Gastroesophageal sphincter (tissue), 4 donors: ENCODE results near the gene INAFM2. TPM values are rescaled to one million over a fixed set of nuclear protein-coding genes. Genes with fewer than 3 reads are reported as not detected.

Experiments used
- ATAC-seq: fragments of 150-250 bp; one replicate; pipeline ENCODE4 v1.9.1; 2016; ENCODE audit warnings: mild to moderate bottlenecking, moderate library complexity
- H3K27ac ChIP-seq, 4 donors: fragments of 200-600 bp; sonication (generic) in 3 of 4; 1 replicate in 3 of 4; 2 replicates in 1 of 4; pipeline ENCODE4 v1.5.1; 2016 to 2019
- H3K27me3 ChIP-seq: fragments of 200-600 bp; sonication (generic); one replicate; pipeline ENCODE4 v1.5.1; 2019
- H3K36me3 ChIP-seq, 2 donors: fragments of 200-600 bp; sonication (generic); one replicate each; pipeline ENCODE4 v1.5.1; 2019; ENCODE audit warnings: control low read depth in 1 of 2
- H3K4me1 ChIP-seq, 3 donors: fragments of 200-600 bp; sonication (generic); 1 replicate in 2 of 3; 2 replicates in 1 of 3; pipeline ENCODE4 v1.5.1; 2016 to 2019; ENCODE audit warnings: control low read depth in 2 of 3
- H3K4me3 ChIP-seq, 2 donors: fragments of 200-600 bp; sonication (generic); one replicate each; pipeline ENCODE4 v1.5.1; 2019; ENCODE audit warnings: mild to moderate bottlenecking in 1 of 2, moderate library complexity in 1 of 2
- H3K9me3 ChIP-seq, 3 donors: fragments of 200-600 bp; sonication (generic); one replicate each; pipeline ENCODE4 v1.5.1; 2017 to 2019; ENCODE audit warnings: control low read depth in 2 of 3
- CTCF ChIP-seq, 4 experiments: fragments of 200-600 bp in 2 of 4; fragments of 450-650 bp in 2 of 4; sonication (generic) in 1 of 4; IDR thresholded peaks; one replicate each; pipeline ENCODE4 v1.5.1; 2017 to 2019; ENCODE audit warnings: antibody characterized with exemption in 4 of 4, mild to moderate bottlenecking in 2 of 4, moderate library complexity in 2 of 4
- EP300 ChIP-seq: sonication (generic); formaldehyde crosslinking; IDR thresholded peaks from one replicate; pipeline ENCODE4 v1.6.1; 2017; ENCODE audit warnings: antibody characterized with exemption, mild to moderate bottlenecking
- POLR2A ChIP-seq, 2 donors: fragments of 450-650 bp; IDR thresholded peaks; one replicate each; pipeline ENCODE4 v1.6.1; 2017; ENCODE audit warnings: antibody characterized with exemption in 2 of 2, mild to moderate bottlenecking in 2 of 2, moderate library complexity in 1 of 2
- POLR2AphosphoS5 ChIP-seq: sonication (generic); formaldehyde crosslinking; IDR thresholded peaks from one replicate; pipeline ENCODE4 v1.6.1; 2017; ENCODE audit warnings: antibody characterized with exemption
- WGBS, 2 donors: methylation state at CpG; one replicate each; pipeline ENCODE4 v1.1.5; 2018; ENCODE audit warnings: low coverage in 1 of 2; 5-methylcytosine and 5-hydroxymethylcytosine counted together
- total RNA-seq, 4 donors: library from RNA; depleted of rRNA; stranded (reverse); fragments of >200 nt; gene quantifications; one replicate each; pipeline ENCODE4 v1.1.0, GENCODE V29; 2016

INAFM2 gene
- total RNA-seq, 4 donors from 2014 or later: 27.3 to 66.6 (median 37.5) TPM

GRCh38 chr15:40358471-40359353 is 35.2 kb downstream of the INAFM2 start:
- ATAC-seq: no peak
- Histone ChIP-seq H3K27ac (peak overlapping the region in 1 of 4 donors; percentile 27), H3K4me3 (peak overlapping the region; percentile 20 to 50), H3K36me3 (no peaks in the 10 kb centered on the region), H3K4me1 (peaks cover 4 to 30% (median 8%) of the 10 kb centered on the region in 3 donors), H3K9me3 (no peaks in the 10 kb centered on the region), H3K27me3 (peaks cover 11% of the 10 kb centered on the region)
- WGBS, 2 donors: 18 to 67% methylated on average over 1 to 10 of the region's 31 CpGs
- TF ChIP-seq POLR2A (IDR thresholded peaks at IDR 0.05) (no peak), EP300 (no peak), CTCF (IDR thresholded peaks at IDR 0.05) (no peak), POLR2AphosphoS5 (no peak)

GRCh38 chr15:40360015-40360414 is 36.5 kb downstream of the INAFM2 start:
- no peak overlapping the region for H3K4me3 ChIP-seq
- WGBS, 2 donors: 83 to 90% methylated on average over 2 of the region's 4 CpGs
- H3K27ac ChIP-seq: no peak overlapping the region
- H3K36me3 ChIP-seq: no peaks in the 10 kb centered on the region
- no peaks in the 10 kb centered on the region for H3K9me3 ChIP-seq
- TF ChIP-seq POLR2A (IDR thresholded peaks at IDR 0.05) (no peak), POLR2AphosphoS5 (no peak), EP300 (no peak), CTCF (IDR thresholded peaks at IDR 0.05) (no peak)
- H3K27me3 ChIP-seq: peaks cover 11% of the 10 kb centered on the region
- peaks cover 4 to 20% (median 8%) of the 10 kb centered on the region in 3 donors for H3K4me1 ChIP-seq
- no peak for ATAC-seq

- no peak for TF ChIP-seq CTCF (IDR thresholded peaks at IDR 0.05)
- Histone ChIP-seq H3K9me3 (no peaks in the 10 kb centered on the region), H3K27me3 (peaks cover 11% of the 10 kb centered on the region), H3K4me1 (peaks cover 4 to 23% (median 8%) of the 10 kb centered on the region in 3 donors), H3K4me3 (no peak overlapping the region), H3K36me3 (no peaks in the 10 kb centered on the region), H3K27ac (no peak overlapping the region)
- 75% methylated on average over 1 of the region's 2 CpGs; no CpG with 5 or more reads in 1 of the 2 donors for WGBS, 2 donors
- ATAC-seq: no peak
Measured at GRCh38 chr15:40361640-40362039, 38.1 kb downstream of the INAFM2 start.

GRCh38 chr15:40363611-40364010 is 40.1 kb downstream of the INAFM2 start:
- Histone ChIP-seq H3K27ac (no peak overlapping the region), H3K4me3 (no peak overlapping the region), H3K9me3 (no peaks in the 10 kb centered on the region), H3K4me1 (peaks cover under 1 to 27% (median under 1%) of the 10 kb centered on the region in 3 donors), H3K27me3 (peaks cover 8% of the 10 kb centered on the region), H3K36me3 (no peaks in the 10 kb centered on the region)
- no CpG with 5 or more reads among the region's 8 CpGs for WGBS, 2 donors
- TF ChIP-seq POLR2A (IDR thresholded peaks at IDR 0.05): no peak
- TF ChIP-seq POLR2AphosphoS5: no peak
- TF ChIP-seq CTCF (IDR thresholded peaks at IDR 0.05): no peak
- no peak for TF ChIP-seq EP300
- no peak for ATAC-seq

DNA sequence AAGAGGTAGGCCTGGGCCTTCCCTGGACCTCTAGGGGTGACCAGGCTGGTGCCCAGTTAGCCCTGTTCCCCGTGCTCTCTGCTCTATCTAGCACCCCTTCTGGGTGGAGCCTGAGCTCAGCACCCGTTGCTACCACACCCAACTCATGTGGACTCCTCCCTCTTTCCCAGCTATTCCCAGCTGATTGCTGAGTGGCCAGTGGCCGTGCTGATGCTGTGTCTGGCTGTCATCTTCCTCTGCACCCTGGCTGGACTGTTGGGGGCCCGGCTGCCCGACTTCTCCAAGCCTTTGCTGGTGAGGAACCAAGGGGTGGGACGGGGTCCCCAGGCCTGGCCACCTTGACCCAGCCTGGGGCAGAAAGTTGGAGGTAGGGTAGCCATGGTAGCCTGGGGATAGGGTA is 40.8 kb downstream of the INAFM2 start:
- no peaks in the 10 kb centered on the region for H3K9me3 ChIP-seq
- no peak overlapping the region for H3K4me3 ChIP-seq
- peaks cover 1% of the 10 kb centered on the region for H3K27me3 ChIP-seq
- no peak for TF ChIP-seq EP300
- TF ChIP-seq POLR2A (IDR thresholded peaks at IDR 0.05): no peak
- TF ChIP-seq POLR2AphosphoS5: no peak
- TF ChIP-seq CTCF (IDR thresholded peaks at IDR 0.05): no peak
- H3K27ac ChIP-seq: no peak overlapping the region
- no peak for ATAC-seq
- peaks cover 0 to 23% (median 0%) of the 10 kb centered on the region in 3 donors for H3K4me1 ChIP-seq
- H3K36me3 ChIP-seq: no peaks in the 10 kb centered on the region
- WGBS, 2 donors: 53% methylated on average over 3 of the region's 6 CpGs; no CpG with 5 or more reads in 1 of the 2 donors
